ENCODE results near the gene SNX2.

Gene SNX2

GRCh38 chr5:122770477-122770876 lies 4.4 kb upstream of the SNX2 start:
- no peak for DNase-seq (ENCODE audit: low read depth in 1 of 2, low spot score in 1 of 2)

DNA sequence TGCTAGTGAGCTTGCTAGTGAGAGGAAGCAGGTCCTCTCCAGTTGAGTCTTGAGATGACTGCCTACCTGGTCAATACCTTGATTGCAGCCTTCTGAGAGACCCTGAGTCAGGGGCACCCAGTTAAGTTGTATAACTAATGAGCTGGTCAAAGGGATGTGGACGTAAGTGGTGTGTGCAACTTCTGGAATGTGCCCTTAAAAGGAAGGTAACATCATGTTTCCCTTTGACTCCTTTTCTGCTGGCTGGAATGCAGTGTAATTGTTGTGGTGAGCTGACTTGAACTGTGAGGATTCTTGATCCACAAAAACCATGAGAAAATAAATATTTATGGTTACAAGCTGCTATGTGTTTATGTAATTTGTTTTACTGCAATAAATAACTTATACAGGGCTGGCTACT lies 2.4 kb upstream of the SNX2 start:
- no peak for DNase-seq (ENCODE audit: low read depth in 1 of 2, low spot score in 1 of 2)

- DNase-seq (ENCODE audit: low read depth in 1 of 2, low spot score in 1 of 2): no peak
Measured at GRCh38 chr5:122773619-122774018, 1.3 kb upstream of the SNX2 start.

- DNase-seq (ENCODE audit: low read depth in 1 of 2, low spot score in 1 of 2): no peak
Measured at GRCh38 chr5:122774519-122774860, 390 bp upstream of the SNX2 start.

DNA sequence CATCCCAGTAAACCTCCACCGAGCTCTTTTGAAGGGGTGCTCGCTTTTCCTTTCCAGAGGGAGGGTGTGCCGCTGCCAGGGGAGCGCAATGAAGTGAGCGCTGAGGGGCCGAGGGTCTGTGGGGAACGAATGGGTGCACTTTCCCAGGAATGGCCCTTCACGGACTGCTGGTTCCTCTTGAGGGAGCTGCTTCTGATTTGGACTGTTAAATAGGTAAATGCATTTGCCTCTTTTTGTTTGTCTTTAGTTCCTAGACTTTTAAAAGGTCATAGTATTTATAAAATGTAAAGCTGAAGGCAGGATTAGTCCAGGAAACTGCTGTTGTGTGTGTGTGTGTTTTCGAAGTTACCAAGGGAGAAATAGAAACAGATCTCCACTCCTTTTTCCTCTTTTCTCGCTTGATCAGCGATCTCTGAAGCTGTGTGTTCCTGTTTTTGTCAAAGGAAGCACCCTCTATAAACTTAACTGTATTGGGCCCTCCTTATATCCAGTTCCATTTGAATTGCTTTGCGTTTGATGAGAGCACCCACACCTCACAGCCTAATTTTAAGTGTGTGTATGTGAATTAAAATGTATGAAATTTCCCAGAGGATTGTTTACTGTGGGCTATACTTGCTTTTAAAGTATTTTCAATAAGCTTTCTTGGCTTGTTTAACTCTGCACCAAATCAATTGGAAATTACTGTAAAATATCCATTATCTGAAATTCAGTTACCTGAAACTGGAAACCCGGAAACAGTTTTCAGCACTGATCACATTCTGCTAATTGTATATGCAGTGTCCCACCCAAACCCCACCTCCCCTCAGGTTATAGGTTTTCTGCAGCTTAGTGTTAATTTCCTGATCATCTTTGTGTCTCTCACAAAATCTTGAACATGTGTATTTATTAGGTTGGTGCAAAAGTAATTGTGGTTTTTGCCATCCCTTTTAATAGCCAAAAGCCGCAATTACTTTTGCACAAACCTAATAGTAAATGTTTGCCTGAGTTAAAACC lies 966 bp downstream of the SNX2 start:
- no peak for DNase-seq (ENCODE audit: low read depth in 1 of 2, low spot score in 1 of 2)

- no peak for DNase-seq (ENCODE audit: low read depth in 1 of 2, low spot score in 1 of 2)
Measured at GRCh38 chr5:122778157-122778556, 3.3 kb downstream of the SNX2 start.

DNA sequence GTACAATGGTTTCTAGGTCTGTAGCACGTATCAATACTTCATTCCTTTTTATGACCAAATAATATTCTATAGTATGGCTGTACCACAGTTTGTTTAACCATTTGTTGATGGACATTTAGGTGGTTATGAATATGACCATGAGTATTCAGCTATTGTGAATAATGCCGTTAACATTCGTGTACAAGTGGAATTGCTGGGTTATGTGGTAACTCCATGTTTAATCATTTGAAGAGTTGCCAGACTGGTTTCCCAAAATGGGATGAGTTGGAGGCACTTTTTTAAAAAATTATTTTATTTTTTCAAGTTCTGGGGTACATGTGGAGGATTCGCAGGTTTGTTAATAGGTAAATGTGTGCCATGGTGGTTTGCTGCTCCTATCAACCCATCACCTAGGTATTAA lies 4.6 kb downstream of the SNX2 start:
- no peak for DNase-seq (ENCODE audit: low read depth in 1 of 2, low spot score in 1 of 2)

DNA sequence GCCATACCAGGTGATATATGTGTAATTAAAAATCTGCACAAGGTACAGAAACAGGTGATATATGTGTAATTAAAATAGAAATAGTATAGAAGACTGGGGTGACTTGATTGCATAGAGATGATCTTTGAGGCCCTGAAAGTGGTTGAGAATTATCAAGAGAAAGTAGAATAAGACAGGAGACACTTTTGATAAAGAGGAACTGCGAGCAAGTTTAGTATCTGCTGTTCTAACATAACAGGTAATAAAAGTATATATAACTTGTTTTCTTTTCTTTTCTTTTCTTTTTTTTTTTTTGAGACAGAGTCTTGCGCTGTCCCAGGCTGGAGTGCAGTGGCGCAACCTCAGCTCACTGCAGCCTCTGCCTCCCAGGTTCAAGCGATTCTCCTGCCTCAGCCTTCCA lies 5.4 kb downstream of the SNX2 start:
- DNase-seq (ENCODE audit: low read depth in 1 of 2, low spot score in 1 of 2): no peak

- no peak for DNase-seq (ENCODE audit: low read depth in 1 of 2, low spot score in 1 of 2)
Measured at GRCh38 chr5:122781465-122781864, 6.6 kb downstream of the SNX2 start.

GRCh38 chr5:122785294-122785693 lies 10.4 kb downstream of the SNX2 start:
- DNase-seq (ENCODE audit: low read depth in 1 of 2, low spot score in 1 of 2): no peak

- no peak for DNase-seq (ENCODE audit: low read depth in 1 of 2, low spot score in 1 of 2)
Measured at GRCh38 chr5:122788371-122788770, 13.5 kb downstream of the SNX2 start.

DNA sequence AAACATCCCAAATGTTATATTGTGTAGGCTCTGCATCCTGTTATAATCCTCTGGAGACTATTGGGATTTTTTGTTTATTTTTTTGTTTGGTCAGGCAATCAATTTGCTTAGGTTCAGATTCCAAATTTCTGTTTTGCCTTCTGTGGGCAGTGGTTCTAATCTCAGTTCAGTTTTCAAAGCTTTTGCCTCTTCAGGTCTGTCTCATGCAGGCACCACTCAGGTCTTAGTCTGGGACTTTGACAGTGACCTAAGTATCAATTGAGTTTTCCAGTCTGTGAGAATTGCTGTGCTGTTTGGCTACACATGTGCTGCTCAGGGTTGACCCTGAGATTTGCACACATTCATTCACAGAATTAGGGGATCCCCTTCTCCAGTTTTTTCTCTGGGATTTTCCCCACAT lies 14.1 kb downstream of the SNX2 start:
- DNase-seq (ENCODE audit: low read depth in 1 of 2, low spot score in 1 of 2): no peak

GRCh38 chr5:122789461-122790171 lies 14.7 kb downstream of the SNX2 start:
- no peak for DNase-seq (ENCODE audit: low read depth in 1 of 2, low spot score in 1 of 2)

DNA sequence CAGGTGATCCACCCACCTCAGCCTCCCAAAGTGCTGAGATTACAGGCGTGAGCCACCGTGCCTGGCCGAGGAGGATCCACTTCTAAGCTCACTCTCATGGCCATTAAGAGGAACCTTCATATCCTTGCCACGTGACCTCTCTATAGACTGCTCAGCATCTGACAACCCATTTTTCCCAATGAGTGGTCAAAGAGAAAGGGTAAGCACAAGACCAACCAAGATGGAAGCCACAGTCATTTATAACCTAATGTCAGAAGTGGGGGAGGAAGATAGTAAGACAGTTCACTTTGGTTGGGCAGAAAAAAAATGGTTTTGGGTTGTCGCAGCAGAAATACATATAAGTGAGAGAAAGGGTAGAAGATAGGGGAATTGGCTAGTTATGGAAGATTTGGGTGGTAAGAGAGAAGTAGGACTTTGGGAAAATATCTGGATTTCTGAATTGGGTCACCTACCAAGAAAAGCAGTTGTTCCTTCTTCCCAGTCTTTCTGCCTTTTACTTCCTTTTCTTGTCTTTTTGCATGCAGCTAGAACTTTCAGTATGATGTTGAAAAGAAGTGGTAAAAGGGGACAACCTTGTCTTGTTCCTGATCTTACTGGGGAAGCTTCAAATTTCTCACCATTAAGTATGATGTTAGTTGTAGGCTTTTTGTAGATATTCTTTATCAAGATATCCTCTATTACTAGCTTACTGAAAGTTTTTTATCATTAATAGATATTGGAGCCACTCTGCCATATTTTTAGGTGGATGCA lies 15.6 kb downstream of the SNX2 start:
- no peak for DNase-seq (ENCODE audit: low read depth in 1 of 2, low spot score in 1 of 2)

- no peak for DNase-seq (ENCODE audit: low read depth in 1 of 2, low spot score in 1 of 2)
Measured at GRCh38 chr5:122805481-122805880, 30.6 kb downstream of the SNX2 start.

DNA sequence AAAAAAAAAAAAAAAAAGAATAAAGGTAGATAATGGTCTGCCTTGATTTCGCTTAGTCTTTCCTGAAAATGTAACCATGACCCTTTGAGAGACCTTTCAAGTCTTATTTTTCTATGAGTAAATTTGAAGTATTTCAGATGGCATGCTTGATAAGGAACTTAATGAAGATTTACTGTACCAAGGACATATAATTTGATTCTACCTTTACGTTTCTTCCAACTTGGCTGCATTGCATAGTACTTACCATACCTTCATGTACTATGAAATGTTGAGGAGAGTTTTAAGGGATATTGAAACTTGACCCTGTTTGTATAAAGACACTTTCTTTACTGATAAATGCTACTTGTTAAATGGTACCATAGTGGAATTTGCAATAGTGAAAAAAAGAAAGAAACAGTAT lies 35.5 kb downstream of the SNX2 start:
- DNase-seq (ENCODE audit: low read depth in 1 of 2, low spot score in 1 of 2): no peak

DNA sequence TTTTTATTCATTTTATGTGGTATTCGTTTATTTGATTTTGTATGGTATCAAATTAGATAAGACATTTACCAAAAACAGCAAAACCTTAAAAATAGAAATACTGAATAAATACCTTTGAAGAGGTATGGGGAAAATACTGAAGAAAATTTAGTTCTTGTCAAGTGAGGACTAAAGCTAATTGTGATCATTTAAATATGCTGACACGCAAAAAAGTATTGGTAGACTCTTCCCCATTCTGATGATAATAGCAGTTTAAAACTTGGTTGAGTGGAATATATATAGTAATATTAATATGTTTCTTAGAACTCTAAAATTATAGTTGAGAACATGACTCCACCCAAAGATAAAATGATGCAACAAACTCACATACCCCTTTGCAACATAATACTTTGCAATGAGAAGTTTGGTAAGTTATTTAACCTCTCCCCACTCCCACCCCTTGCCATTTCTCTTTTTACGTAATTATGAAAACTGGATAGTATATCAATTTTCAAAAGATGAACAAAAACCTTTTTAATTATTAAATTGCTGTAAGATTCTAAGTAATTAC lies 40.4 kb downstream of the SNX2 start:
- no peak for DNase-seq (ENCODE audit: low read depth in 1 of 2, low spot score in 1 of 2)

- no peak for DNase-seq (ENCODE audit: low read depth in 1 of 2, low spot score in 1 of 2)
Measured at GRCh38 chr5:122816756-122817155, 41.9 kb downstream of the SNX2 start.

GRCh38 chr5:122831984-122832383 lies 57.1 kb downstream of the SNX2 start:
- no peak for DNase-seq (ENCODE audit: low read depth in 1 of 2, low spot score in 1 of 2)

- no peak for DNase-seq (ENCODE audit: low read depth in 1 of 2, low spot score in 1 of 2)
Measured at GRCh38 chr5:122835681-122836080, 60.8 kb downstream of the SNX2 start.

GRCh38 chr5:122836947-122837346 lies 62.1 kb downstream of the SNX2 start:
- DNase-seq (ENCODE audit: low read depth in 1 of 2, low spot score in 1 of 2): no peak

Data from stimulated activated CD4-positive, alpha-beta T cell treated with anti-CD3 and anti-CD28 coated beads, Interleukin-15, amount 100 ng/mL, for 1 hour (primary cell).